IMR-90 (cell line): Measurements from ENCODE around the gene CNTFR. TPM values are rescaled to one million over a fixed set of nuclear protein-coding genes. Genes with fewer than 3 reads are reported as not detected.

Experiments
- ATAC-seq: fragments of 200-7000 bp; cut with Tn5 transposase; 2 replicates; pipeline ENCODE4 v1.9.1; 2020; ENCODE audit warnings: low read depth, mild to moderate bottlenecking, moderate library complexity
- BruUV-seq: library from RNA; stranded (reverse); fragments of 400-500 nt; replicated peaks from 2 replicates; lab custom pipeline; 2021; lab: Mats Ljungman, UMichigan
- CTCF ChIA-PET: fragments of 300-600 bp; formaldehyde crosslinking; extraction: SDS; loops from one replicate; lab custom pipeline; 2021; ENCODE audit warnings: antibody characterized with exemption; lab: Yijun Ruan, JAX
- POLR2A ChIA-PET: fragments of 300-600 bp; sonication (Branson Sonifier 250); formaldehyde crosslinking; loops from one replicate; lab custom pipeline; 2022; ENCODE audit warnings: antibody characterized with exemption; ENCODE audit not compliant: unreplicated experiment; lab: Charles Lee
- DNase-seq: peaks from one replicate; pipeline ENCODE4 v3.0.0; 2013
- H2AFZ ChIP-seq: replicated peaks from 2 replicates; pipeline ENCODE3; 2013; ENCODE audit warnings: low read length, mild to moderate bottlenecking; ENCODE audit not compliant: poor library complexity
- H2AK5ac ChIP-seq: 2 replicates; pipeline ENCODE4 v1.6.1; 2013; ENCODE audit warnings: low read depth, low read length, inconsistent platforms
- H2AK9ac ChIP-seq: replicated peaks from 2 replicates; pipeline ENCODE3; 2013; ENCODE audit warnings: mild to moderate bottlenecking, low read depth, low read length, moderate library complexity; ENCODE audit not compliant: poor library complexity
- H2BK120ac ChIP-seq: 2 replicates; pipeline ENCODE4 v1.6.1; 2013; ENCODE audit warnings: low read depth, low read length, inconsistent platforms
- H2BK15ac ChIP-seq: 3 replicates; pipeline ENCODE4 v1.6.1; 2013; ENCODE audit warnings: low read depth, low read length, inconsistent platforms
- H2BK20ac ChIP-seq: 2 replicates; pipeline ENCODE4 v1.6.1; 2013; ENCODE audit warnings: low read depth, mild to moderate bottlenecking, inconsistent platforms, low read length, moderate library complexity
- H2BK5ac ChIP-seq: 2 replicates; pipeline ENCODE4 v1.6.1; 2013; ENCODE audit warnings: mild to moderate bottlenecking, low read depth, low read length, inconsistent platforms; ENCODE audit not compliant: poor library complexity, severe bottlenecking
- H3K14ac ChIP-seq: replicated peaks from 2 replicates; pipeline ENCODE4 v1.6.1; 2013; ENCODE audit warnings: low read depth, low read length, inconsistent platforms
- H3K18ac ChIP-seq: 2 replicates; pipeline ENCODE4 v1.6.1; 2013; ENCODE audit warnings: low read depth, low read length, control low read depth
- H3K23ac ChIP-seq: 2 replicates; pipeline ENCODE4 v1.6.1; 2013; ENCODE audit warnings: low read depth, low read length, inconsistent platforms
- H3K27ac ChIP-seq: 2 replicates; pipeline ENCODE4 v1.5.1; 2013; ENCODE audit warnings: mild to moderate bottlenecking, control low read depth, low read length; ENCODE audit not compliant: insufficient read depth
- H3K27me3 ChIP-seq: 2 replicates; pipeline ENCODE4 v1.6.1; 2013; ENCODE audit warnings: low read length; ENCODE audit not compliant: control insufficient read depth, insufficient read depth
- H3K36me3 ChIP-seq: 2 replicates; pipeline ENCODE4 v1.6.1; 2013; ENCODE audit warnings: low read length, mixed read lengths; ENCODE audit not compliant: control insufficient read depth, insufficient read depth
- H3K4ac ChIP-seq: 2 replicates; pipeline ENCODE4 v1.6.1; 2013; ENCODE audit warnings: low read depth, low read length, inconsistent platforms
- H3K4me1 ChIP-seq: 2 replicates; pipeline ENCODE4 v1.6.1; 2013; ENCODE audit warnings: low read length, mixed read lengths; ENCODE audit not compliant: control insufficient read depth, insufficient read depth
- H3K4me2 ChIP-seq: 2 replicates; pipeline ENCODE4 v1.6.1; 2013; ENCODE audit warnings: low read depth, mild to moderate bottlenecking, control low read depth, low read length, moderate library complexity
- H3K4me3 ChIP-seq: 2 replicates; pipeline ENCODE4 v1.5.1; 2013; ENCODE audit warnings: low read depth, mild to moderate bottlenecking, control low read depth, low read length, moderate library complexity; ENCODE audit not compliant: insufficient read depth
- H3K56ac ChIP-seq: 2 replicates; pipeline ENCODE4 v1.6.1; 2013; ENCODE audit warnings: low read length, inconsistent platforms; ENCODE audit not compliant: insufficient read depth; ENCODE audit errors: extremely low read depth
- H3K79me1 ChIP-seq, 2 experiments: 2 replicates each; pipeline ENCODE4 v1.6.1; 2013; ENCODE audit warnings: low read length in 2 of 2, inconsistent platforms in 1 of 2, low read depth in 1 of 2
- H3K9ac ChIP-seq: 2 replicates; pipeline ENCODE4 v1.6.1; 2013; ENCODE audit warnings: low read depth, low read length, control low read depth
- H3K9me1 ChIP-seq: 2 replicates; pipeline ENCODE4 v1.6.1; 2013; ENCODE audit warnings: low read length, inconsistent platforms; ENCODE audit not compliant: insufficient read depth
- H3K9me3 ChIP-seq: 2 replicates; pipeline ENCODE4 v1.6.1; 2013; ENCODE audit warnings: low read length; ENCODE audit not compliant: control insufficient read depth, insufficient read depth
- H4K20me1 ChIP-seq: 2 replicates; pipeline ENCODE4 v1.6.1; 2013; ENCODE audit warnings: low read length, inconsistent platforms; ENCODE audit not compliant: insufficient read depth
- H4K5ac ChIP-seq: 2 replicates; pipeline ENCODE4 v1.6.1; 2013; ENCODE audit warnings: mild to moderate bottlenecking, low read depth, low read length, control low read depth
- H4K8ac ChIP-seq, 2 experiments: 2 replicates each; pipeline ENCODE4 v1.6.1; 2013; ENCODE audit warnings: low read depth in 2 of 2, low read length in 2 of 2, control low read depth in 1 of 2, inconsistent platforms in 1 of 2
- H4K91ac ChIP-seq: 2 replicates; pipeline ENCODE4 v1.6.1; 2013; ENCODE audit warnings: low read depth, low read length, inconsistent platforms; ENCODE audit not compliant: insufficient read depth
- BHLHE40 ChIP-seq: fragments of 150-350 bp; IDR thresholded peaks from 2 replicates; pipeline ENCODE4 v1.6.1; 2016; ENCODE audit warnings: mild to moderate bottlenecking, low read depth, low read length
- CHD1 ChIP-seq: IDR thresholded peaks from 2 replicates; pipeline ENCODE4 v1.6.1; 2012; ENCODE audit warnings: low read depth, low read length, improper control_type of control experiment
- MAFK ChIP-seq: IDR thresholded peaks from 2 replicates; pipeline ENCODE4 v1.6.1; 2012; ENCODE audit warnings: low read depth, low read length, improper control_type of control experiment
- MAZ ChIP-seq: IDR thresholded peaks from 2 replicates; pipeline ENCODE4 v1.6.1; 2012; ENCODE audit warnings: low read depth, mild to moderate bottlenecking, low read length, improper control_type of control experiment, moderate library complexity, borderline replicate concordance
- MXI1 ChIP-seq: IDR thresholded peaks from 2 replicates; pipeline ENCODE4 v1.6.1; 2012; ENCODE audit warnings: low read depth, mild to moderate bottlenecking, low read length, moderate library complexity, borderline replicate concordance
- NFE2L2 ChIP-seq: fragments of 150-350 bp; IDR thresholded peaks from 2 replicates; pipeline ENCODE4 v1.6.1; 2016; ENCODE audit warnings: low read depth, mild to moderate bottlenecking, low read length
- RAD21 ChIP-seq: IDR thresholded peaks from 2 replicates; pipeline ENCODE4 v1.6.1; 2012; ENCODE audit warnings: low read length, improper control_type of control experiment
- RCOR1 ChIP-seq: IDR thresholded peaks from 2 replicates; pipeline ENCODE4 v1.6.1; 2012; ENCODE audit warnings: mild to moderate bottlenecking, low read length, improper control_type of control experiment; ENCODE audit not compliant: insufficient replicate concordance
- RFX5 ChIP-seq: IDR thresholded peaks from 2 replicates; pipeline ENCODE4 v1.8.0; 2012; ENCODE audit warnings: low read depth, mild to moderate bottlenecking, low read length, moderate library complexity
- SMC3 ChIP-seq: fragments of 150-350 bp; IDR thresholded peaks from 2 replicates; pipeline ENCODE4 v1.6.1; 2016; ENCODE audit warnings: low read depth, mild to moderate bottlenecking, antibody characterized with exemption, low read length, moderate library complexity
- WGBS, 2 experiments: methylation state at CpG; one replicate each; pipeline versions ENCODE4 v1.1.5 to v1.1.7; 2013; ENCODE audit warnings: missing lambda C conversion rate in 2 of 2; ENCODE audit not compliant: insufficient read length in 1 of 2; ENCODE audit errors: extremely low coverage in 2 of 2; 5-methylcytosine and 5-hydroxymethylcytosine counted together
- dilution Hi-C: fragments of 300-500 bp; cut with HindIII; formaldehyde crosslinking; loops from one replicate; pipeline ENCODE4 v1.14.3; 2018; ENCODE audit warnings: low sequenced_read_pairs; ENCODE audit not compliant: unreplicated experiment
- in situ Hi-C: fragments of 300-500 bp; cut with MboI; formaldehyde crosslinking; loops from 3 replicates; pipeline ENCODE4 v1.14.3; 2019; ENCODE audit warnings: low sequenced_read_pairs, inconsistent platforms, mixed read lengths
- intact Hi-C: fragments of 100-400 bp; cut with micrococcal nuclease; formaldehyde crosslinking; loops from 2 replicates; pipeline ENCODE4 v1.10.0; 2022
- polyA plus RNA-seq, 3 experiments: library from polyadenylated mRNA; depleted of rRNA; stranded (reverse); fragments of >200 nt; gene quantifications; 2 replicates each; pipeline ENCODE4 v1.2.3, GENCODE V29; 2012; ENCODE audit warnings: low replicate concordance in 1 of 3
- total RNA-seq: library from RNA; depleted of rRNA; stranded (reverse); fragments of >200 nt; gene quantifications from 2 replicates; pipeline ENCODE4 v1.2.3, GENCODE V29; 2012
- TF ChIP-seq, protein P1 (sequence below): conservative IDR thresholded peaks from 2 replicates; pipeline ENCODE4 v1.5.1; 2012; ENCODE audit warnings: mild to moderate bottlenecking, low read depth, low read length, improper control_type of control experiment
- TF ChIP-seq, protein P2 (sequence below): fragments of 150-350 bp; IDR thresholded peaks from 2 replicates; pipeline ENCODE4 v1.6.1; 2016; ENCODE audit warnings: low read depth, mild to moderate bottlenecking, low read length, moderate library complexity, borderline replicate concordance

Gene CNTFR
- total and polyA plus RNA-seq, 2 of the 4 experiments (the other 2 are of a cell fraction), result not detected

DNA sequence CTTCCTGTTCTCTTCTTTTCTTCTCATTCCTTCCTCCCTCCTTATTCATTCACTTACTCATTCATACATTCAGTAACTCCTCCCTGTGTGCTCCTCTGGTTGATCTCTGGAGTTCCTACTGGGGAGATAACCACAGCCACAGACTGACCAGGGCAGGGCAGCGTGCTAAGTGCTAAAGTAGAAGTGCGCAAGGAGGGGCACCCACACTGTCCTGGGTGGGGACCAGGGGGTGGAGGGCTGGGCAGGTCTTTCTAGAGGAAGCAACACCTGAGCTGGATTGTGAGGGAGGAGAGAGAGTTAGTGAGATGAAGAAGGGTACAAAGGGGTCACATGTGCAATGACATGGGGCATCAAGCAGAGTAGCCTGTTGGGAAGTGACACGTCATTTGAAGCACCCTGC, 80.6 kb downstream of the CNTFR start:
- WGBS, 2 experiments, result no CpG with 5 or more reads among the region's 3 CpGs
- H2BK120ac ChIP-seq, result no peak overlapping the region
- H3K14ac ChIP-seq, result no peak overlapping the region

More for the DNA sequence above, 80.6 kb downstream of the CNTFR start:
- no peak overlapping the region for H3K4me3 ChIP-seq
- H2AFZ ChIP-seq, result no peak overlapping the region
- no peak overlapping the region for H3K4ac ChIP-seq
- no peak overlapping the region for H4K91ac ChIP-seq
- H3K36me3 ChIP-seq, result no peaks in the 10 kb centered on the region
- no peak overlapping the region for H2AK9ac ChIP-seq
- no TSS peak for BruUV-seq
- no peak overlapping the region for H3K9ac ChIP-seq
- H2BK5ac ChIP-seq, result no peak overlapping the region
- peaks cover 51% of the 10 kb centered on the region for H3K27me3 ChIP-seq
- TF ChIP-seq RCOR1, result no peak
- TF ChIP-seq, protein P1, sequence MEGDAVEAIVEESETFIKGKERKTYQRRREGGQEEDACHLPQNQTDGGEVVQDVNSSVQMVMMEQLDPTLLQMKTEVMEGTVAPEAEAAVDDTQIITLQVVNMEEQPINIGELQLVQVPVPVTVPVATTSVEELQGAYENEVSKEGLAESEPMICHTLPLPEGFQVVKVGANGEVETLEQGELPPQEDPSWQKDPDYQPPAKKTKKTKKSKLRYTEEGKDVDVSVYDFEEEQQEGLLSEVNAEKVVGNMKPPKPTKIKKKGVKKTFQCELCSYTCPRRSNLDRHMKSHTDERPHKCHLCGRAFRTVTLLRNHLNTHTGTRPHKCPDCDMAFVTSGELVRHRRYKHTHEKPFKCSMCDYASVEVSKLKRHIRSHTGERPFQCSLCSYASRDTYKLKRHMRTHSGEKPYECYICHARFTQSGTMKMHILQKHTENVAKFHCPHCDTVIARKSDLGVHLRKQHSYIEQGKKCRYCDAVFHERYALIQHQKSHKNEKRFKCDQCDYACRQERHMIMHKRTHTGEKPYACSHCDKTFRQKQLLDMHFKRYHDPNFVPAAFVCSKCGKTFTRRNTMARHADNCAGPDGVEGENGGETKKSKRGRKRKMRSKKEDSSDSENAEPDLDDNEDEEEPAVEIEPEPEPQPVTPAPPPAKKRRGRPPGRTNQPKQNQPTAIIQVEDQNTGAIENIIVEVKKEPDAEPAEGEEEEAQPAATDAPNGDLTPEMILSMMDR, result no peak
- no peak for TF ChIP-seq MAZ
- TF ChIP-seq BHLHE40, result no peak
- TF ChIP-seq SMC3, result no peak
- no peak for TF ChIP-seq NFE2L2
- no peak for TF ChIP-seq MAFK
- no peak for TF ChIP-seq RFX5
- TF ChIP-seq, protein P2, sequence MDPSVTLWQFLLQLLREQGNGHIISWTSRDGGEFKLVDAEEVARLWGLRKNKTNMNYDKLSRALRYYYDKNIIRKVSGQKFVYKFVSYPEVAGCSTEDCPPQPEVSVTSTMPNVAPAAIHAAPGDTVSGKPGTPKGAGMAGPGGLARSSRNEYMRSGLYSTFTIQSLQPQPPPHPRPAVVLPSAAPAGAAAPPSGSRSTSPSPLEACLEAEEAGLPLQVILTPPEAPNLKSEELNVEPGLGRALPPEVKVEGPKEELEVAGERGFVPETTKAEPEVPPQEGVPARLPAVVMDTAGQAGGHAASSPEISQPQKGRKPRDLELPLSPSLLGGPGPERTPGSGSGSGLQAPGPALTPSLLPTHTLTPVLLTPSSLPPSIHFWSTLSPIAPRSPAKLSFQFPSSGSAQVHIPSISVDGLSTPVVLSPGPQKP, result no peak
- no peak for TF ChIP-seq RAD21
- no peak for TF ChIP-seq CHD1
- no peak for TF ChIP-seq MXI1
- no peak overlapping the region for H3K23ac ChIP-seq
- no peak overlapping the region for H3K18ac ChIP-seq
- no peak overlapping the region for H2BK15ac ChIP-seq
- no peak overlapping the region for H3K4me2 ChIP-seq
- H3K4me1 ChIP-seq, result no peaks in the 10 kb centered on the region
- H3K56ac ChIP-seq, result no peak overlapping the region
- no peaks in the 10 kb centered on the region for H3K9me1 ChIP-seq
- dilution Hi-C loops (no loop called here), intact Hi-C loops (no loop called here), in situ Hi-C loops (no loop called here)
- POLR2A ChIA-PET, result no interaction called here
- H4K20me1 ChIP-seq, result no peaks in the 10 kb centered on the region
- no peak overlapping the region for H3K27ac ChIP-seq
- no peak overlapping the region for H2AK5ac ChIP-seq
- H4K5ac ChIP-seq, result no peak overlapping the region
- H3K9me3 ChIP-seq, result no peaks in the 10 kb centered on the region
- DNase-seq, result no peak
- CTCF ChIA-PET, result no interaction called here
- no peak overlapping the region for H4K8ac ChIP-seq
- no peaks in the 10 kb centered on the region for H3K79me1 ChIP-seq
- no peak overlapping the region for H2BK20ac ChIP-seq
- ATAC-seq, result no peak
